Cardiac muscle cell (in vitro differentiated cells and primary cell): ENCODE data around the gene GNG7. TPM values are rescaled to one million over a fixed set of nuclear protein-coding genes. Genes with fewer than 3 reads are reported as not detected.
"Not testable (repeated sequence)": the region's sequence is repeated elsewhere in the genome, so short reads cannot be mapped to it uniquely, and the experiment has no call there.

Source experiments
- DNase-seq, 2 donors: peaks; one replicate each; pipeline versions ENCODE4 v3.0.0 to v3.0.0-alpha.2; 2010 to 2017; ENCODE audit warnings: low read depth in 1 of 2, low spot score in 1 of 2
- H3K27ac ChIP-seq: fragments of 200-600 bp; sonication (generic); 2 replicates; pipeline ENCODE4 v1.5.1; 2016
- H3K27me3 ChIP-seq: fragments of 200-600 bp; sonication (generic); 2 replicates; pipeline ENCODE4 v1.6.0; 2016; ENCODE audit warnings: control low read depth
- H3K36me3 ChIP-seq: fragments of 200-600 bp; sonication (generic); 2 replicates; pipeline ENCODE4 v1.5.1; 2016; ENCODE audit warnings: control low read depth
- H3K4me1 ChIP-seq: fragments of 200-600 bp; sonication (generic); 2 replicates; pipeline ENCODE4 v1.8.1; 2017; ENCODE audit warnings: low read depth, mild to moderate bottlenecking, mixed run types
- H3K4me3 ChIP-seq: fragments of 200-600 bp; sonication (generic); 2 replicates; pipeline ENCODE4 v1.5.1; 2016; ENCODE audit warnings: mild to moderate bottlenecking
- H3K9me3 ChIP-seq: fragments of 200-600 bp; sonication (generic); 2 replicates; pipeline ENCODE4 v1.5.1; 2017; ENCODE audit warnings: low read depth, mild to moderate bottlenecking, control low read depth
- polyA plus RNA-seq: library from polyadenylated mRNA; unstranded; fragments of >200 nt; fragmentation: Nextera tagmentation; extraction: Ambion mirVana; gene quantifications from 2 replicates; pipeline ENCODE4 v1.2.1, GENCODE V29; 2016
- total RNA-seq: library from RNA; depleted of rRNA; stranded (reverse); fragments of >200 nt; gene quantifications from 2 replicates; pipeline ENCODE4 v1.2.3, GENCODE V29; 2016
- TF ChIP-seq, protein P1 (sequence below): IDR thresholded peaks from 2 replicates; pipeline ENCODE4 v1.5.1; 2012; ENCODE audit warnings: low read depth, mild to moderate bottlenecking, low read length

Gene GNG7
- total and polyA plus RNA-seq, 2 experiments from 2014 or later: 20.4 to 24.8 TPM

DNA sequence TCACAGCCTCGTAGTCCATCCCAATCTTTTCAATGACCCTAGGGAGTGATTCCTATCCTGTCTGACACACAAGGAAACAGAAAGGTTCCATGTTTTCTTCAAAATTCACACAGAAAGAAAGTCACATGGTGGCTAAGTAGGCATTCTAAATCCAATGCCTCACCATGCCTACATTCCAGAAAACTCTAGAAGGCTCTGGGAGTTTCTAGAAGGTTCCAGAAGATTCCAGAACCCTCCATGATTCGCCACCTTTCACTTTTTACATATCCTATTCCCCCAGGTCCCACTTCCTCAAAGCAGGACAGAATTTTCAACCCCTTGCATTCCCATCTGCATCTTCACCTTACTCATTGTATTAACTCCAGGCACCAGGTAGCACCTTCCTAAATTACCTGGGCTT is 23.1 kb downstream of the GNG7 start:
- H3K4me1 ChIP-seq: no peaks in the 10 kb centered on the region
- DNase-seq: no peak
- no peak overlapping the region for H3K27ac ChIP-seq
- H3K4me3 ChIP-seq: no peak overlapping the region
- no peaks in the 10 kb centered on the region for H3K36me3 ChIP-seq
- H3K9me3 ChIP-seq: no peaks in the 10 kb centered on the region
- H3K27me3 ChIP-seq: no peaks in the 10 kb centered on the region
- TF ChIP-seq, protein P1, sequence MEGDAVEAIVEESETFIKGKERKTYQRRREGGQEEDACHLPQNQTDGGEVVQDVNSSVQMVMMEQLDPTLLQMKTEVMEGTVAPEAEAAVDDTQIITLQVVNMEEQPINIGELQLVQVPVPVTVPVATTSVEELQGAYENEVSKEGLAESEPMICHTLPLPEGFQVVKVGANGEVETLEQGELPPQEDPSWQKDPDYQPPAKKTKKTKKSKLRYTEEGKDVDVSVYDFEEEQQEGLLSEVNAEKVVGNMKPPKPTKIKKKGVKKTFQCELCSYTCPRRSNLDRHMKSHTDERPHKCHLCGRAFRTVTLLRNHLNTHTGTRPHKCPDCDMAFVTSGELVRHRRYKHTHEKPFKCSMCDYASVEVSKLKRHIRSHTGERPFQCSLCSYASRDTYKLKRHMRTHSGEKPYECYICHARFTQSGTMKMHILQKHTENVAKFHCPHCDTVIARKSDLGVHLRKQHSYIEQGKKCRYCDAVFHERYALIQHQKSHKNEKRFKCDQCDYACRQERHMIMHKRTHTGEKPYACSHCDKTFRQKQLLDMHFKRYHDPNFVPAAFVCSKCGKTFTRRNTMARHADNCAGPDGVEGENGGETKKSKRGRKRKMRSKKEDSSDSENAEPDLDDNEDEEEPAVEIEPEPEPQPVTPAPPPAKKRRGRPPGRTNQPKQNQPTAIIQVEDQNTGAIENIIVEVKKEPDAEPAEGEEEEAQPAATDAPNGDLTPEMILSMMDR: no peak

DNA sequence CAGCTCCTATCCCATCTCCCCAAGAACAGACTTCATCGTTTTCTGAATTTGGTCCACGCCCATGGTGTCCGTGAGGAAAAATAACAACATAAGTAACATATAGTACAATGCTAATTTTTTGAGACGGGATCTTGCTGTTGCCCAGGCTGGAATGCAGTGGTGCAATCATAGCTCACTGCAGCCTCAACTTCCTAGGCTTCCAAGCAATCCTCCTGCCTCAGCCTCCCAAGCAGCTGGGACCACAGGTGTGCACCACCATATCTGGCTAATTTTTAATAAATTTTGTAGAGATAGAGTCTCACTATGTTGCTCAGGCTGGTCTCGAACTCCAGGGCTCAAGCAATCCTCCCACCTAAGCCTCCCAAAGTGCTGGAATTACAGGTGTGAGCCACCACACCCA is 23.5 kb downstream of the GNG7 start:
- not testable (repeated sequence) for H3K4me3 ChIP-seq, H3K9me3 ChIP-seq, H3K27me3 ChIP-seq, H3K4me1 ChIP-seq, DNase-seq, H3K27ac ChIP-seq, H3K36me3 ChIP-seq

DNA sequence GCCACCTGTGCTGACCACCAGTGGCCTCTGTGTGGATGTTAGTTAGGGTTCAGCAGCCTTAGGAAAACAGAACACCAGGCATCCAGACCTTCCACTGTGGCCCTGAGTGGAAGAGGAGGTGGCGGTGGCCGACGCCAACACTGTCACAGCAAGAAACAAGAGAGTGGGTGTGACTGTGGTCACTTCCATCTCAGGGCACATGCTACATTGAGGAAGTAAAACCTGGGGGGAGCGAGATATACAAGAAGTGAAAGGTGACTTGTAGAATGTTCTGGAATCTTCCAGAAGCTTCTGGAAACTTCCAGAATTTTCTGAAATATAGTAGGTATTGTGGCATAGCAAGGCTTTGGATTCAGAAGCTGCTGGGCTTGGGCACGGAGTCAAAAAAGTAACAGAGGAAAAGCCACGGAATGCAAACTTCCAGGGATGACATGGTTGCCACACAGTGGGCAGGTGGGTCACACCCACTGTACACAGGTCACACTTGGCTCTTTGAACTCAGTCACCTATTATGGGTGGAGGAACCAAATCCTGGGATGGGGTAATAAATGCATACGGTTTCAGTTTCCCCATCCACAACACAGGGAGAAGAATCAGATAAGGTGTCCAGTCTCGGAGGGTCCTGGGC is 24.3 kb downstream of the GNG7 start:
- DNase-seq: no peak

DNA sequence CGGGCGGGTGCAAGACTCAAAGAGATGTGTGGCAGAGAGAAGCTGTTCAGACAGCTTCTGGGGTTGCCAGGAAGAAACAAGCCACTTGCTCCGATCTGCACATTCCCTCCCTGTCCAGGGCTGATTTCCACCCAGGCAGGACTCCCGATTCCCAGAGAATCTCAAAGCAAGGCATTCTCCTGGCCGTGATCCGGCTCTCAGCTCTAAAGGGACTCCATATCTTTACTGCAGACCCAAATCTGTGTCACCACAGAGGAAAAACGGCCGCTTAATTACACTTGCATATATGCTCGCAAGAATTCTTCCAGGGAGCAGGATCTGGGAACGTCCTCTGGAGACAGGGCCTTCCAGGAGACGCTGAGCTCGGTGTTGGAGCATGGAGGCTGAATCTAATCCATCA is 25.7 kb downstream of the GNG7 start:
- Histone ChIP-seq H3K4me3 (no peak overlapping the region), H3K27me3 (no peaks in the 10 kb centered on the region), H3K4me1 (no peaks in the 10 kb centered on the region), H3K9me3 (no peaks in the 10 kb centered on the region), H3K27ac (no peak overlapping the region), H3K36me3 (no peaks in the 10 kb centered on the region)
- TF ChIP-seq, protein P1: no peak
- DNase-seq: no peak

More for the DNA sequence above, 24.3 kb downstream of the GNG7 start:
- no peak overlapping the region for H3K4me3 ChIP-seq
- H3K9me3 ChIP-seq: no peaks in the 10 kb centered on the region
- no peaks in the 10 kb centered on the region for H3K36me3 ChIP-seq
- H3K27me3 ChIP-seq: no peaks in the 10 kb centered on the region
- no peak overlapping the region for H3K27ac ChIP-seq
- TF ChIP-seq, protein P1: no peak
- no peaks in the 10 kb centered on the region for H3K4me1 ChIP-seq

DNA sequence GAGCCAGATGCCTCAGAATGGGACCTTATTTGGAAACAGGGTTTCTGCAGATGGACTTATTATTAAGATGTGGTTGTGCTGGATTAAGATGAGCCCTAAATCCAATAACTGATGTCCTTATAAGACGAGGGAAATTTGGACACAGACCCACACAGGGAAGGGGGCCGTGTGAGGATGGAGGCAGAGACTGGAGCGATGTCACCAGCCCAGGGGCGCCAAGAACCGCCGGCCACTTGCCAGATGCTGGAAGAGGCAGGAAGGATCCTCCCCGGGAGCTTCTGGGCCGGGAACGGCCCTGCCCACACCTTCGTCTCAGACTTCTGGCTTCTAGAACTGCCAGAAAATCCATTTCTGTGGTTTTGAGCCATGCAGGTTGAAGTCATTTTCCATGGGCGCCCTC is 26.6 kb downstream of the GNG7 start:
- TF ChIP-seq, protein P1: no peak
- no peak overlapping the region for H3K27ac ChIP-seq
- no peak overlapping the region for H3K4me3 ChIP-seq

DNA sequence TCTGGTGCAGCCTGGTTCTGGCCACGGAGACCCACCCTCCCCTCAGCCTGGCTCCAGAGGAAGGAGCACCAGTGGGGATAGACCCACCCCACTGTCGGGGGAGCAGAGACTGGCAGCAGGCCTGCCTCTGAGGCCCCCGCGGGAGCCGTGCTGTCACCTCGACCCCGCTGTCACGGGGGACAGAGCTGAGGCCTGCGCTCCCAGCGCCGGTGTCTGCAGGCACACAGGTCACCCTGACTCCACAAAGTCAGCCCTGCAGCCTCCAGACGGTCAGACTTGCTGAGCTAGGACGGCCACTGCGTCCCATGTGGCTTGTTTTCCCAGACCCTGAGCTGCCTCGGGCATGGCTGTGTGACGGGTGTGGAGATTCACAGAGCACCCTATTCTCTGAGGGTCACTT is 32.3 kb downstream of the GNG7 start:
- Histone ChIP-seq H3K9me3 (no peaks in the 10 kb centered on the region), H3K27ac (no peak overlapping the region), H3K4me1 (peaks cover under 1% of the 10 kb centered on the region), H3K36me3 (no peaks in the 10 kb centered on the region), H3K4me3 (no peak overlapping the region), H3K27me3 (no peaks in the 10 kb centered on the region)
- no peak for DNase-seq
- TF ChIP-seq, protein P1: no peak

More for the DNA sequence above, 26.6 kb downstream of the GNG7 start:
- DNase-seq: no peak
- Histone ChIP-seq H3K27me3 (no peaks in the 10 kb centered on the region), H3K9me3 (no peaks in the 10 kb centered on the region), H3K4me1 (no peaks in the 10 kb centered on the region), H3K36me3 (no peaks in the 10 kb centered on the region)
